Measurements from ENCODE around the gene ICA1.
"Not testable (repeated sequence)": the region's sequence is repeated elsewhere in the genome, so short reads cannot be mapped to it uniquely, and the experiment has no call there.

Gene ICA1

GRCh38 chr7:8261711-8262695 is at the start of gene ICA1:
Gene ICA1, minus strand, starts transcription at chr7:8262167. Its CDS starts 26,241 bp downstream, at chr7:8235926.
- TF ChIP-seq, protein P1, sequence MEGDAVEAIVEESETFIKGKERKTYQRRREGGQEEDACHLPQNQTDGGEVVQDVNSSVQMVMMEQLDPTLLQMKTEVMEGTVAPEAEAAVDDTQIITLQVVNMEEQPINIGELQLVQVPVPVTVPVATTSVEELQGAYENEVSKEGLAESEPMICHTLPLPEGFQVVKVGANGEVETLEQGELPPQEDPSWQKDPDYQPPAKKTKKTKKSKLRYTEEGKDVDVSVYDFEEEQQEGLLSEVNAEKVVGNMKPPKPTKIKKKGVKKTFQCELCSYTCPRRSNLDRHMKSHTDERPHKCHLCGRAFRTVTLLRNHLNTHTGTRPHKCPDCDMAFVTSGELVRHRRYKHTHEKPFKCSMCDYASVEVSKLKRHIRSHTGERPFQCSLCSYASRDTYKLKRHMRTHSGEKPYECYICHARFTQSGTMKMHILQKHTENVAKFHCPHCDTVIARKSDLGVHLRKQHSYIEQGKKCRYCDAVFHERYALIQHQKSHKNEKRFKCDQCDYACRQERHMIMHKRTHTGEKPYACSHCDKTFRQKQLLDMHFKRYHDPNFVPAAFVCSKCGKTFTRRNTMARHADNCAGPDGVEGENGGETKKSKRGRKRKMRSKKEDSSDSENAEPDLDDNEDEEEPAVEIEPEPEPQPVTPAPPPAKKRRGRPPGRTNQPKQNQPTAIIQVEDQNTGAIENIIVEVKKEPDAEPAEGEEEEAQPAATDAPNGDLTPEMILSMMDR (IDR thresholded peaks at IDR 0.05; ENCODE audit: insufficient read depth, low read depth, low read length, missing control alignments), result no peak
- peak within 1 kb of the TSS; percentile 68 for H3K4me3 ChIP-seq (ENCODE audit: low read length)
- DNase-seq (ENCODE audit: low read depth), result peak; percentile 56

GRCh38 chr7:8310876-8311275 is 48.9 kb upstream of the ICA1 start:
- TF ChIP-seq, protein P1 (IDR thresholded peaks at IDR 0.05; ENCODE audit: insufficient read depth, low read depth, low read length, missing control alignments), result no peak
- no peak for DNase-seq (ENCODE audit: low read depth)
- H3K4me3 ChIP-seq (ENCODE audit: low read length), result no peak overlapping the region

DNA sequence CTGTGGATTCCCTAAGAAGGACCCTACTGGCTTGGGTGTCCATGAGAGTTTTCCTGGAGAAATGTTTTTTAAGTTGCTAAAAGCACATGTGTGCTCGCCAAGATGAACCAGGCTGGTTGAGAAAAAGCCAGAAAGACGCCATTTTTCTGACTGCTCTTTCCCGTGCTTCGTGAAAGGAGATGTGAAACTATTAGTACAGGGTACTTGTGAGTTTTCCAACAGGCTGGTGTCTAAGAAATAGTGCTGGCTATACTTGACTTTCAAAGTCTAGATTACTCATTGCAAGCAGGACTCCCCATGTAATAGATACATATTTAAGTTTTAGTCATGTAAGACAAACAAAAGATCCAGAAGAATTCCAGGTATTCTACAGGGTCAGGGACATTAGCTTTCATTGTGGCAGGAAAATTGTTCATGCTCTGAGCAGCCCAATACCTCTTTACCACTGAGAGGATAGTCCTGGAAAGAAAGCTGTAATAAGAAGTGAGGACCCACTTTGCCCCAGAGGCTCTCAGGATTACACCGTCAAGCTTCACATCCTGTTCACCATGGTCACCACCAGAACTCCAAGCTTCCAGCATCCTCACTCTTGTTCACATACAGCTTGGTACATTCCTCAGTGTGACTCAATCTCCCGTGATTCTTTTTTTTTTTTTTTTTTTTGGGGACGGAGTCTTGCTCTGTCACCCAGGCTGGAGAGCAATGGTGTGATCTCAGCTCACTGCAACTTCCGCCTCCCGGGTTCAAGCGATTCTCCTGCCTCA is 43.8 kb upstream of the ICA1 start:
- no peak overlapping the region for H3K4me3 ChIP-seq (ENCODE audit: low read length)
- TF ChIP-seq, protein P1 (IDR thresholded peaks at IDR 0.05; ENCODE audit: insufficient read depth, low read depth, low read length, missing control alignments), result no peak
- DNase-seq (ENCODE audit: low read depth), result no peak

- TF ChIP-seq, protein P1 (IDR thresholded peaks at IDR 0.05; ENCODE audit: insufficient read depth, low read depth, low read length, missing control alignments), result no peak
- no peak for DNase-seq (ENCODE audit: low read depth)
- H3K4me3 ChIP-seq (ENCODE audit: low read length), result no peak overlapping the region
Observed at GRCh38 chr7:8305104-8305503, 43.1 kb upstream of the ICA1 start.

DNA sequence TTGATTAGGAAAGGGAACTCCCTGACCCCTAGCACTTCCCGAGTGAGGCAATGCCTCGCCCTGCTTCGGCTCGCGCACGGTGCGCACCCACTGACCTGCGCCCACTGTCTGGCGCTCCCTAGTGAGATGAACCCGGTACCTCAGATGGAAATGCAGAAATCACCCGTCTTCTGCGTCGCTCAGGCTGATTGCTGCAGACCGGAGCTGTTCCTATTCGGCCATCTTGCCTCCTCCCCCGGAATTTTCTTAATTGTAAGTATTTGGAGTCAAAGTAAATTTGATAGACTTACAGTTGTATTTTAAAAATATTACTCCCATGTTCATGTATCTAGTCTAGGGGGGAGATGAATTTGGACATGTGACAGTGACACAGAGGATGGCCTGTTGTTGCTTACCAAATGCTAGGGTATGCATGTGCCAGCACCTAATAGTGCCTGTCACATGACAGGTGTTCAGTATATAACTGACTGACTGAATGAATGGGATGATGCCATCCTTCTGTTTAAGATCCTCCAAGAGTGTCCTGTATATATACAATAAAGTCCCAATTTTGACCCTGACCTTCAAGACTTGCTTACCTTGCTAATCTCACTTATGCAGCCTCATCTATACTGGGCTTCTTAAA is 42.0 kb upstream of the ICA1 start:
- TF ChIP-seq, protein P1 (IDR thresholded peaks at IDR 0.05; ENCODE audit: insufficient read depth, low read depth, low read length, missing control alignments), result no peak
- H3K4me3 ChIP-seq (ENCODE audit: low read length), result no peak overlapping the region

GRCh38 chr7:8297023-8297422 is 35.1 kb upstream of the ICA1 start:
- not testable (repeated sequence) for DNase-seq (ENCODE audit: low read depth); H3K4me3 ChIP-seq (ENCODE audit: low read length)

More for the DNA sequence above, 42.0 kb upstream of the ICA1 start:
- DNase-seq (ENCODE audit: low read depth), result no peak

GRCh38 chr7:8296362-8296659 is 34.3 kb upstream of the ICA1 start:
- no peak overlapping the region for H3K4me3 ChIP-seq (ENCODE audit: low read length)
- no peak for DNase-seq (ENCODE audit: low read depth)
- TF ChIP-seq, protein P1 (IDR thresholded peaks at IDR 0.05; ENCODE audit: insufficient read depth, low read depth, low read length, missing control alignments), result no peak

Data from epithelial cell of esophagus (primary cell).